ENCODE results near the gene CMBL.

DNA sequence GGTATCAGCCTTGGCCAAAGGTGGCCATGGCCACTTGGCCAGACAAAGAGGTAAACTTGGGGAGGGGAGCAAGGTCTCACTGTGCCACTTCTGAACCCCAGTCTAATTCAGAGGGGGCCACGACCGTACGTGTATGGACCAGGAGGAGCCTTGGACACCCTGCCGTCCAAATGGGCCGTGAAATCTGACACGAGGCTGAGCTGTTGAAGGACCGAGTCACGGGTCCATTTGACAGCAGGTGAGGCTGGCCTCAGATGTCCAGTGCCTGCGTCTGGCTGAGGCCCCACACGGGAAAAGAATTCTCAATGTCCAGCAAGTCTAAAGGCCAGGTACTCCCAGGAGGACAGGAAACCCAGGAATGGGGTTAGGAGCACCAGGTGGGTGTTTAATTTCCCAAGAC is 17.7 kb downstream of the CMBL start:
- TF ChIP-seq, protein P1, sequence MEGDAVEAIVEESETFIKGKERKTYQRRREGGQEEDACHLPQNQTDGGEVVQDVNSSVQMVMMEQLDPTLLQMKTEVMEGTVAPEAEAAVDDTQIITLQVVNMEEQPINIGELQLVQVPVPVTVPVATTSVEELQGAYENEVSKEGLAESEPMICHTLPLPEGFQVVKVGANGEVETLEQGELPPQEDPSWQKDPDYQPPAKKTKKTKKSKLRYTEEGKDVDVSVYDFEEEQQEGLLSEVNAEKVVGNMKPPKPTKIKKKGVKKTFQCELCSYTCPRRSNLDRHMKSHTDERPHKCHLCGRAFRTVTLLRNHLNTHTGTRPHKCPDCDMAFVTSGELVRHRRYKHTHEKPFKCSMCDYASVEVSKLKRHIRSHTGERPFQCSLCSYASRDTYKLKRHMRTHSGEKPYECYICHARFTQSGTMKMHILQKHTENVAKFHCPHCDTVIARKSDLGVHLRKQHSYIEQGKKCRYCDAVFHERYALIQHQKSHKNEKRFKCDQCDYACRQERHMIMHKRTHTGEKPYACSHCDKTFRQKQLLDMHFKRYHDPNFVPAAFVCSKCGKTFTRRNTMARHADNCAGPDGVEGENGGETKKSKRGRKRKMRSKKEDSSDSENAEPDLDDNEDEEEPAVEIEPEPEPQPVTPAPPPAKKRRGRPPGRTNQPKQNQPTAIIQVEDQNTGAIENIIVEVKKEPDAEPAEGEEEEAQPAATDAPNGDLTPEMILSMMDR (conservative IDR thresholded peaks at IDR 0.05; ENCODE audit: low read length): no peak
- no peak for TF ChIP-seq EZH2phosphoT487 (IDR thresholded peaks at IDR 0.05; ENCODE audit: borderline replicate concordance, low read depth, low read length)
